Measurements from ENCODE around the gene CCNL2. TPM values are rescaled to one million over a fixed set of nuclear protein-coding genes. Genes with fewer than 3 reads are reported as not detected.

Gene CCNL2
- total and polyA plus RNA-seq, 2 donors (not counting 1 experiment from before 2014, with no cell fraction given) = 263 to 347 TPM

GRCh38 chr1:1343811-1344421, 55.2 kb downstream of the CCNL2 start:
- DNase-seq = no peak
- H3K27ac ChIP-seq (ENCODE audit: low read length in 2 of 2) = no peak overlapping the region
- H3K4me2 ChIP-seq (replicated peaks; ENCODE audit: low read depth, low read length, poor library complexity, severe bottlenecking) = no peak overlapping the region
- ChIA-PET POLR2A (no interaction called here), CTCF (interaction anchor here (0.6 kb wide), 1 partner anchor 338 kb away, joined by 4 read pairs; no protein-coding TSS in a partner anchor)
- H4K20me1 ChIP-seq (ENCODE audit: control insufficient read depth, insufficient read depth, low read length, poor library complexity, severe bottlenecking) = peaks cover 41% of the 10 kb centered on the region
- peaks cover 34% of the 10 kb centered on the region for H3K79me2 ChIP-seq (ENCODE audit: control insufficient read depth, insufficient read depth, low read length)
- H3K4me3 ChIP-seq (ENCODE audit: control extremely low read depth in 1 of 5, extremely low read depth in 1 of 5, insufficient read depth in 1 of 5, low read depth in 2 of 5, low read length in 4 of 5) = no peak overlapping the region
- peaks cover 0 to 5% of the 10 kb centered on the region in 2 experiments for H3K36me3 ChIP-seq (replicated peaks in 1 of 2; ENCODE audit: control extremely low read depth in 1 of 2, control insufficient read depth in 1 of 2, extremely low read depth in 1 of 2, insufficient read depth in 2 of 2, low read length in 1 of 2)
- Mint-ChIP-seq H3K9me3 (ENCODE audit: insufficient read depth) (no peaks in the 10 kb centered on the region), H3K27me3 (no peaks in the 10 kb centered on the region), H3K27ac (no peak overlapping the region), H3K4me3 (no peak overlapping the region), H3K4me1 (peaks cover 15% of the 10 kb centered on the region)
- H3K9ac ChIP-seq (ENCODE audit: low read length) = no peak overlapping the region
- no peak overlapping the region for H2AFZ ChIP-seq (ENCODE audit: insufficient read depth, low read depth, low read length, poor library complexity, severe bottlenecking)
- TF ChIP-seq EZH2 (IDR thresholded peaks at IDR 0.05; ENCODE audit: borderline replicate concordance, insufficient read depth, low read depth, low read length, poor library complexity, severe bottlenecking) = no peak
- TF ChIP-seq CTCF (IDR thresholded peaks at IDR 0.05) = no peak
- peaks cover 6 to 13% of the 10 kb centered on the region in 2 donors for H3K4me1 ChIP-seq (ENCODE audit: control insufficient read depth in 2 of 2, insufficient read depth in 2 of 2, low read length in 2 of 2)
- H3K9me3 ChIP-seq (ENCODE audit: control extremely low read depth in 1 of 3, control insufficient read depth in 2 of 3, insufficient read depth in 1 of 3, low read length in 2 of 3) = peaks cover 0 to 7% (median 0%) of the 10 kb centered on the region in 3 donors
- no peak for ATAC-seq (ENCODE audit: low read depth)
- WGBS (ENCODE audit: insufficient coverage) = 93% methylated on average over 24 of the region's 24 CpGs
- H3K27me3 ChIP-seq (replicated peaks in 1 of 4; ENCODE audit: control extremely low read depth in 1 of 4, control insufficient read depth in 3 of 4, insufficient read depth in 4 of 4, low read length in 3 of 4) = no peaks in the 10 kb centered on the region
- intact Hi-C loops (cut with micrococcal nuclease) = no loop called here

GRCh38 chr1:1342584-1343115, 56.5 kb downstream of the CCNL2 start:
- Mint-ChIP-seq H3K4me1 (peaks cover 9% of the 10 kb centered on the region), H3K9me3 (ENCODE audit: insufficient read depth) (no peaks in the 10 kb centered on the region), H3K27me3 (no peaks in the 10 kb centered on the region), H3K4me3 (no peak overlapping the region), H3K27ac (no peak overlapping the region)
- TF ChIP-seq CTCF (IDR thresholded peaks at IDR 0.05) (no peak), EZH2 (IDR thresholded peaks at IDR 0.05; ENCODE audit: borderline replicate concordance, insufficient read depth, low read depth, low read length, poor library complexity, severe bottlenecking) (no peak)
- WGBS (ENCODE audit: insufficient coverage) = 87% methylated on average over 12 of the region's 18 CpGs
- ChIA-PET CTCF (no interaction called here), POLR2A (no interaction called here)
- H3K4me3 ChIP-seq (ENCODE audit: control extremely low read depth in 1 of 5, extremely low read depth in 1 of 5, insufficient read depth in 1 of 5, low read depth in 2 of 5, low read length in 4 of 5) = no peak overlapping the region
- no peaks in the 10 kb centered on the region for H3K27me3 ChIP-seq (replicated peaks in 1 of 4; ENCODE audit: control extremely low read depth in 1 of 4, control insufficient read depth in 3 of 4, insufficient read depth in 4 of 4, low read length in 3 of 4)
- DNase-seq (no peak), ATAC-seq (ENCODE audit: low read depth) (no peak)
- no peak overlapping the region for H3K27ac ChIP-seq (ENCODE audit: low read length in 2 of 2)
- peaks cover 25% of the 10 kb centered on the region for H3K79me2 ChIP-seq (ENCODE audit: control insufficient read depth, insufficient read depth, low read length)
- peaks cover 41% of the 10 kb centered on the region for H4K20me1 ChIP-seq (ENCODE audit: control insufficient read depth, insufficient read depth, low read length, poor library complexity, severe bottlenecking)
- peaks cover 0 to 12% of the 10 kb centered on the region in 2 experiments for H3K36me3 ChIP-seq (replicated peaks in 1 of 2; ENCODE audit: control extremely low read depth in 1 of 2, control insufficient read depth in 1 of 2, extremely low read depth in 1 of 2, insufficient read depth in 2 of 2, low read length in 1 of 2)
- H3K4me2 ChIP-seq (replicated peaks; ENCODE audit: low read depth, low read length, poor library complexity, severe bottlenecking) = no peak overlapping the region
- peaks cover 0 to 5% of the 10 kb centered on the region in 2 donors for H3K4me1 ChIP-seq (ENCODE audit: control insufficient read depth in 2 of 2, insufficient read depth in 2 of 2, low read length in 2 of 2)
- H3K9ac ChIP-seq (ENCODE audit: low read length) = no peak overlapping the region
- no peak overlapping the region for H2AFZ ChIP-seq (ENCODE audit: insufficient read depth, low read depth, low read length, poor library complexity, severe bottlenecking)
- H3K9me3 ChIP-seq (ENCODE audit: control extremely low read depth in 1 of 3, control insufficient read depth in 2 of 3, insufficient read depth in 1 of 3, low read length in 2 of 3) = peaks cover 0 to 7% (median 0%) of the 10 kb centered on the region in 3 donors
- intact Hi-C loops (cut with micrococcal nuclease) = no loop called here
